ENCODE measurements around the gene TDRD9.

The TDRD9 gene

GRCh38 chr14:104095426-104096310, 167.4 kb downstream of the TDRD9 start:
- DNase-seq: no peak

GRCh38 chr14:104096318-104096717, 168.1 kb downstream of the TDRD9 start:
- no peak for DNase-seq

GRCh38 chr14:104096751-104097700, 168.8 kb downstream of the TDRD9 start:
- no peak for DNase-seq

- DNase-seq: no peak
Measured at GRCh38 chr14:104098272-104099095, 170.2 kb downstream of the TDRD9 start.

- no peak for DNase-seq
Measured at GRCh38 chr14:104099096-104100041, 171.1 kb downstream of the TDRD9 start.

- no peak for DNase-seq
Measured at GRCh38 chr14:104100171-104101085, 172.2 kb downstream of the TDRD9 start.

GRCh38 chr14:104101086-104101621, 172.9 kb downstream of the TDRD9 start:
- DNase-seq: no peak

- DNase-seq: no peak
Measured at GRCh38 chr14:104101651-104102281, 173.5 kb downstream of the TDRD9 start.

Data from activated CD4-positive, alpha-beta T cell treated with anti-CD3 and anti-CD28 coated beads, Interleukin-2, amount 50 U/mL, for 4 hours (primary cell).